AG04450 (cell line): Measurements from ENCODE around the gene BCL2L2. TPM values are rescaled to one million over a fixed set of nuclear protein-coding genes. Genes with fewer than 3 reads are reported as not detected.

ENCODE experiments used
- CTCF ChIA-PET: fragments of 300-600, 350-600 bp; formaldehyde crosslinking; extraction: SDS; loops from one replicate; lab custom pipeline; 2022; ENCODE audit warnings: antibody characterized with exemption, inconsistent platforms; lab: Charles Lee
- POLR2A ChIA-PET: fragments of 350-600 bp; formaldehyde crosslinking; extraction: SDS; loops from one replicate; lab custom pipeline; 2021; ENCODE audit warnings: antibody characterized with exemption, inconsistent platforms; lab: Yijun Ruan, JAX
- DNase-seq: peaks from one replicate; pipeline ENCODE4 v3.0.0-alpha.2; 2011; ENCODE audit warnings: low read depth, low spot score
- H3K27ac ChIP-seq: one replicate; pipeline ENCODE4 v1.5.1; 2012; ENCODE audit warnings: low read depth, low read length, control low read depth
- H3K27me3 ChIP-seq: one replicate; pipeline ENCODE4 v1.6.0; 2012; ENCODE audit warnings: low read length; ENCODE audit not compliant: control insufficient read depth, insufficient read depth
- H3K4me3 ChIP-seq: 2 replicates; pipeline ENCODE4 v1.5.1; 2011; ENCODE audit warnings: mild to moderate bottlenecking, low read depth, low read length, control low read depth
- H3K9me3 ChIP-seq: 2 replicates; pipeline ENCODE4 v1.5.1; 2012; ENCODE audit warnings: low read length; ENCODE audit not compliant: control insufficient read depth, insufficient read depth
- polyA plus RNA-seq: library from polyadenylated mRNA; depleted of rRNA; stranded (reverse); fragments of >200 nt; gene quantifications from 2 replicates; pipeline ENCODE4 v1.2.3, GENCODE V29; 2011
- TF ChIP-seq, protein P1 (sequence below): IDR thresholded peaks from 2 replicates; pipeline ENCODE4 v1.5.1; 2011; ENCODE audit warnings: low read depth, low read length, control low read depth, inconsistent platforms

BCL2L2 gene
- polyA plus RNA-seq, 1 experiment: 21.5 TPM

DNA sequence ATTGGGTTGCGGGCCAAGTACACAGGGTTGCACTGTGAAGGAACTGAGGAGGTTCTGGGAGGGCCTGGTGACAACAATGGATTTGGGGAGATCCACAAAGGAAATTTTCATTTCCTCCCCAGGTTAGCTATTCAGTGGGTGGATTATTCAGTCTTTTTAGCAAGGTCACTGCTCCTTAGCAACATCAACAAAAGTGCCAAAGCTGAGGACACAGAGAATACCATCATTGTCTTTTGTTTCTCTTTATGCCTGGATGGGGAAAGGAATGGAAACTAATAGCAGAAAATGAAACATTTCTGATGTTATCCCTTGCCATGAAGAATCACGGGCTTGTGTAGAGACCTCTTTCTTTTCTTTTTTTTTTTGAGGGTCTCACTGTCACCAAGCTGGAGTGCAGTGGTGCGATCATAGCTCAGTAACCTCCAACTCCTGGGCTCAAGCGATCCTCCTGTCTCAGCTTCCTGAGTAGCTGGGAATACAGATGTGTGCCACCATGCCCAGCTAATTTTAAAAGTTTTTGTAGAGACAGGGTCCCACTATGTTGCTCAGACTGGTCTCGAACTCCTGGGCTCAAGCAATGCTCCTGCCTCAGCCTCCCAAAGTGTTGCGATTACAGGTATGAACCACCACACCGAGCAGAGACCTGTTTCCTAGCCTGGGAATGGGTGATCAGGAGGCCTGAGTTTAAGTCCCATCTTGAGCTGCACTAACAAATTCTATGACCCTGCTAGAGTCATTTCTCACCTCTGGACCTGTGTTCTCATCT is 10.4 kb upstream of the BCL2L2 start:
- Histone ChIP-seq H3K9me3 (no peaks in the 10 kb centered on the region), H3K27me3 (peaks cover 6% of the 10 kb centered on the region), H3K4me3 (no peak overlapping the region), H3K27ac (no peak overlapping the region)
- POLR2A ChIA-PET: no interaction called here
- CTCF ChIA-PET: interaction anchor here (0.6 to 3.9 kb wide), 5 partner anchors 9 to 176 kb away, joined by 3 to 20 read pairs (median 15); partner anchors contain the start of gene HOMEZ
- no peak for DNase-seq
- TF ChIP-seq, protein P1, sequence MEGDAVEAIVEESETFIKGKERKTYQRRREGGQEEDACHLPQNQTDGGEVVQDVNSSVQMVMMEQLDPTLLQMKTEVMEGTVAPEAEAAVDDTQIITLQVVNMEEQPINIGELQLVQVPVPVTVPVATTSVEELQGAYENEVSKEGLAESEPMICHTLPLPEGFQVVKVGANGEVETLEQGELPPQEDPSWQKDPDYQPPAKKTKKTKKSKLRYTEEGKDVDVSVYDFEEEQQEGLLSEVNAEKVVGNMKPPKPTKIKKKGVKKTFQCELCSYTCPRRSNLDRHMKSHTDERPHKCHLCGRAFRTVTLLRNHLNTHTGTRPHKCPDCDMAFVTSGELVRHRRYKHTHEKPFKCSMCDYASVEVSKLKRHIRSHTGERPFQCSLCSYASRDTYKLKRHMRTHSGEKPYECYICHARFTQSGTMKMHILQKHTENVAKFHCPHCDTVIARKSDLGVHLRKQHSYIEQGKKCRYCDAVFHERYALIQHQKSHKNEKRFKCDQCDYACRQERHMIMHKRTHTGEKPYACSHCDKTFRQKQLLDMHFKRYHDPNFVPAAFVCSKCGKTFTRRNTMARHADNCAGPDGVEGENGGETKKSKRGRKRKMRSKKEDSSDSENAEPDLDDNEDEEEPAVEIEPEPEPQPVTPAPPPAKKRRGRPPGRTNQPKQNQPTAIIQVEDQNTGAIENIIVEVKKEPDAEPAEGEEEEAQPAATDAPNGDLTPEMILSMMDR: no peak

DNA sequence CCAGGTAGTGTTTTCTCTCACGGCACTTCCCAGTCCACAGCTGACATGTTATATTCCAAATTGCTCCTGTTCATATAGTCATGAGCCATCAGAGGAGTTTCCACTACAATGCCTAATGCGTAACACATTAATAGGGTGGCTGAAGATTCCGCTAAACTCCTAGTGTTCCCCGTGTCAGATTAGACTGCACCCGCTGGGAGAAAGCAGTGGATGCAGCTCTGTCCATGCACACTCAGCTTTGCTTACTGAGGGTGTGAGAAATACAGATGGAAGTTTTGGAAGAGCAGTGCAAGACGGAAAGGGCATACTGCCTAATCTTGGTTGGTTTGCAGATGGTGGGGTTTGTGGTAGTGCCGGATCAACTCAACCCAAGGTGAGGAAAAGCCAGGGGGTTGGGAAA is 9.5 kb upstream of the BCL2L2 start:
- TF ChIP-seq, protein P1: no peak
- no peak overlapping the region for H3K4me3 ChIP-seq
- ChIA-PET CTCF (interaction anchor here (0.6 to 3.9 kb wide), 4 partner anchors 10 to 177 kb away, joined by 3 to 20 read pairs (median 10); partner anchors contain the start of gene HOMEZ), POLR2A (interaction anchor here (0.6 kb wide), 1 partner anchor 10 kb away, joined by 3 read pairs; the partner anchor contains the start of gene BCL2L2)
- H3K27ac ChIP-seq: no peak overlapping the region
- H3K27me3 ChIP-seq: peaks cover 6% of the 10 kb centered on the region
- DNase-seq: no peak
- no peaks in the 10 kb centered on the region; the same call in 1 of the 2 replicates for H3K9me3 ChIP-seq

DNA sequence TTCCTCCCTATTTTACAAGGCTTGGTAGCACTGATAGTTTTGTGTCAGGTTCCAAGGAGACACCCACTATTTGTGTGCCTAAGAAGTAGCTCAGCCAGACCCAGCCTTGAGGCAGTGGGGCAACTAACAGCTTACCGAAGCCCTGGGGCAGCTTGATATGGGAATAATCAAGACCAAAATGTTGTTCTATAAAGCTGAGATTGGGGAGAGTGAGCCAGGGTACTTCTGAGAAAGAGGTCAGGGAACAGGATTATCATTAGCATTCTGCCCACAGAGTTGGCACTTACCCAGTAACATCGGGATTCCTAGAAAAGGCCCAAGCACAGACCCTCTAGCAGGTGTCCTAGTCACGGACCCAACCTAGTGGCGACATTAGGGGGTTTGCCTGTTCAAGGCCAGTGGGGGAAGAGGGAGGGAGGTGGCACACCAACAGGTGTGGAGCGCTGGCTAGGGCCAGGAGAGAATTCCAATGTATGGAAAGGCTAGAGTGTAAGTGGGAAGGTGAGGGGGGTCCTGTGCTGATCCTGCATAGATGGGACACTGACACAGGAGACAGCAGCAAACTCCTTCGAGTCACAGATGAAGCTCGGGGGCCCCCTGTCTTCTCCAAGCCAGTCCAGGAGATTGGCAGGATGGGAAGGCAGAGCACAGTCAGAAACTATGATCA is 8.9 kb upstream of the BCL2L2 start:
- H3K27ac ChIP-seq: no peak overlapping the region
- TF ChIP-seq, protein P1: no peak
- CTCF ChIA-PET: interaction anchor here (0.9 to 3.9 kb wide), 3 partner anchors 11 to 177 kb away, joined by 3 to 20 read pairs (median 11); partner anchors contain the start of gene HOMEZ
- no peak overlapping the region for H3K4me3 ChIP-seq
- H3K27me3 ChIP-seq: peaks cover 6% of the 10 kb centered on the region
- no peaks in the 10 kb centered on the region; the same call in 1 of the 2 replicates for H3K9me3 ChIP-seq
- POLR2A ChIA-PET: no interaction called here
- no peak for DNase-seq

DNA sequence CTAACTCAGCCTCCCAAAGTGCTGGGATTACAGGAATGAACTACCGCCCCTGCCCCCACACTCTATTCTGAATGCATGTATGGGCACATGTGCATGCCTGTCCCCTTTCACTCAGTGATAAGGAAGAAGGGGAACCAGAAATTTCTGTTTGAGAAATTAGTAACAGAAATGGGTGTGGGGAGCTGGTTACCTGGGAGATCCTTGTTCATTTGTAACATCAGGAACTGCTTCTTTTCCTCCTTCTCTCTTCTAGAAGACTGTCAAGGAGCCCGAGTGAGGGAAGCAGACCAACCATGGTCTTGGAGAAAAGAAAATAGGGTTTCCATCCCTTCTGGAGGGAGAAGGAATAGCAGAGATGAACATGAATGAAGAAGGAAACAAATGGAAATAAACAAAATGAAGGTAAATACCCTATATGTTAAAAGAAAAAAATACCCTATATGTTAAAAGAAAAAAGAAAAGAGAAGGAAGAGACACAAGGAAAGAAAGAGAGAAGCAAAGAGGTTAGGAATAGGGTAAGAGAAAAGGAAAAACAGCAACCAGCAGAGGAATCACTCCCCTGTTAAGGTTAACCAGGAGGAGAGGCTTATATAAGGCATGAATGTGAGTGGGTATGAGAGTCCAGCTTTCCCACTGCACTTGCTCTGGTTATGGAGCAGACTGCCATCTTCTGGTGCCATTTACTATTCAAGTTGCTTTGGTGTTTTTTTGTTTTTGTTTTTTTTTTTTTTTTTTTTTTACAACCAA is 7.2 kb upstream of the BCL2L2 start:
- TF ChIP-seq, protein P1: peak; percentile 41; the same call in 1 of the 2 replicates
- no peak for DNase-seq
- no peak overlapping the region for H3K4me3 ChIP-seq
- H3K27me3 ChIP-seq: no peaks in the 10 kb centered on the region
- POLR2A ChIA-PET: no interaction called here
- H3K9me3 ChIP-seq: no peaks in the 10 kb centered on the region; the same call in 1 of the 2 replicates
- CTCF ChIA-PET: interaction anchor here (0.6 to 3.9 kb wide), 8 partner anchors 13 to 178 kb away, joined by 3 to 24 read pairs (median 6); partner anchors contain the start of gene HOMEZ
- H3K27ac ChIP-seq: peak overlapping the region; percentile 21
